AG20443 (cell line): ENCODE measurements around the gene EXOC3L2.
A peak's percentile ranks its signal among the peaks of the same experiment; 100 is the strongest.

Experiments
- DNase-seq: peaks from one replicate; pipeline ENCODE4 v3.0.0; 2012; ENCODE audit warnings: low spot score, mixed read lengths

The EXOC3L2 gene

GRCh38 chr19:45179892-45180370 is 65.3 kb downstream of the EXOC3L2 start:
- no peak for DNase-seq

GRCh38 chr19:45179072-45179891 is 65.9 kb downstream of the EXOC3L2 start:
- DNase-seq = peak; percentile 53

- peak; percentile 98 for DNase-seq
These were observed 66.7 kb downstream of the EXOC3L2 start, which contains the start of gene BLOC1S3 for GRCh38 chr19:45178262-45179071. Gene BLOC1S3, plus strand, starts transcription at chr19:45178784. Its CDS starts 513 bp downstream, at chr19:45179297.

GRCh38 chr19:45177817-45178261 is 67.4 kb downstream of the EXOC3L2 start, which contains the start of gene TRAPPC6A:
Gene TRAPPC6A, minus strand, starts transcription at chr19:45178237. Its CDS starts 19 bp downstream, at chr19:45178218.
- DNase-seq = peak; percentile 67

GRCh38 chr19:45175515-45176345 is 69.5 kb downstream of the EXOC3L2 start:
- no peak for DNase-seq

GRCh38 chr19:45173816-45174215 is 71.4 kb downstream of the EXOC3L2 start:
- no peak for DNase-seq

GRCh38 chr19:45172611-45173208 is 72.5 kb downstream of the EXOC3L2 start:
- DNase-seq = no peak

GRCh38 chr19:45172173-45172572 is 73.0 kb downstream of the EXOC3L2 start:
- DNase-seq = no peak

GRCh38 chr19:45171211-45171623 is 74.0 kb downstream of the EXOC3L2 start:
- DNase-seq = no peak

- no peak for DNase-seq
These were observed 74.8 kb downstream of the EXOC3L2 start for GRCh38 chr19:45170146-45171106.

GRCh38 chr19:45169602-45170001 is 75.6 kb downstream of the EXOC3L2 start:
- no peak for DNase-seq

GRCh38 chr19:45168767-45169351 is 76.3 kb downstream of the EXOC3L2 start:
- DNase-seq = no peak

- DNase-seq = no peak
These were observed 78.4 kb downstream of the EXOC3L2 start for GRCh38 chr19:45166723-45167252.

GRCh38 chr19:45164577-45165335 is 80.5 kb downstream of the EXOC3L2 start:
- peak; percentile 74 for DNase-seq

GRCh38 chr19:45163751-45164460 is 81.3 kb downstream of the EXOC3L2 start:
- DNase-seq = no peak

GRCh38 chr19:45163156-45163555 is 82.1 kb downstream of the EXOC3L2 start:
- no peak for DNase-seq

- no peak for DNase-seq
These were observed 82.5 kb downstream of the EXOC3L2 start for GRCh38 chr19:45162608-45163143.
